ENCODE data around the gene STK31.
A peak's percentile ranks its signal among the peaks of the same experiment; 100 is the strongest.
"Not testable (repeated sequence)": the region's sequence is repeated elsewhere in the genome, so short reads cannot be mapped to it uniquely, and the experiment has no call there.

Gene STK31

DNA sequence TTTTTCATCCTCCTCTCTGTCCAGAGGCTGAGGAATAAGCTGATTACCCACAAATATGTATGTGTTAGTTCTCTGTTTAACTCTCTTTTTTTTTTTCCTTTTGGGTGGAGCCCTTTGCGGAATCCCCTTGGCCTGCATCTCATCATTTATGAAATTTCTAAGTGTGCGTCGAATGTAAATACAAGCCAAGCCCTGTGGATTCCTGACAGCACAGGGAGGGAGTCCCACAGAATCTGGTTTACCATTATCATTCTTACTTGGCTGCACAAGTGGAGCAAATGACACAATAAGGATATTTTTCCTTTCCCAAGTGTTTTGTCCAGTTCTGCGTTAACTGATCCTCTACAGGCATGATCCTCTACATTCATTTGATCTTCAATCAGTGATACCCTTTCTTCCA is 11.4 kb downstream of the STK31 start (continued):
- TF ChIP-seq ZNF560 (tag by site-specific recombination; IDR thresholded peaks at IDR 0.05; ENCODE audit: borderline replicate concordance), result no peak
- no peak for TF ChIP-seq YY1 (tag by site-specific recombination; IDR thresholded peaks at IDR 0.05)
- TF ChIP-seq ZNF791 (tag by site-specific recombination; IDR thresholded peaks at IDR 0.05), result no peak

DNA sequence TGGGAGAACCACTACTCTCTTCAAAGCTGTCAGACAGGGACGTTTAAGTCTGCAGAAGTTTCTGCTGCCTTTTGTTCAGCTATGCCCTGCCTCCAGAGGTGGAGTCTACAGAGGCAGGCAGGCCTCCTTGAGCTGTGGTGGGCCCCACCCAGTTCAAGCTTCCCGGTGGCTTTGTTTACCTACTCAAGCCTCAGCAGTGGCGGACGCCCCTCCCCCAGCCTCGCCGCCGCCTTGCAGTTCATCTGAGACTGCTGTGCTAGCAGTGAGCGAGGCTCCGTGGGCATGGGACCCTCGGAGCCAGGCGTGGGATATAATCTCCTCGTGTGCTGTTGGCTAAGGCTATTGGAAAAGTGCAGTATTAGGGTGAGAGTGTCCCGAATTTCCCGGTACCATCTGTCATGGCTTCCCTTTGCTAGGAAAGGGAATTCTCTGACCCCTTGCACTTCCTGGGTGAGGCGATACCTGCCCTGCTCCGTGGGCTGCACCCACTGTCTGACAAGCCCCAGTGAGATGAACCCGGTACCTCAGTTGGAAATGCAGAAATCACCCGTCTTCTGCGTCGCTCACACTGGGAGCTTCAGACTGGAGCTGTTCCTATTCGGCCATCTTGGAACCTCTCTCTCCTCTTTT is 12.7 kb downstream of the STK31 start:
- H3K4me1 ChIP-seq (ENCODE audit: control insufficient read depth, insufficient read depth, low read length); H3K27ac ChIP-seq (ENCODE audit: extremely low read depth, low read depth, low read length); POLR2A ChIA-PET; H3K36me3 ChIP-seq (ENCODE audit: control insufficient read depth in 2 of 2, insufficient read depth in 1 of 2, low read length in 2 of 2); H3K9me3 ChIP-seq (ENCODE audit: control insufficient read depth, insufficient read depth, low read depth, low read length); H3K4me3 ChIP-seq (ENCODE audit: low read depth, low read length): not testable (repeated sequence)
- CTCF ChIA-PET, result interaction anchor here (1.1 kb wide), 1 partner anchor 58 kb away, joined by 4 read pairs; no protein-coding TSS in a partner anchor

DNA sequence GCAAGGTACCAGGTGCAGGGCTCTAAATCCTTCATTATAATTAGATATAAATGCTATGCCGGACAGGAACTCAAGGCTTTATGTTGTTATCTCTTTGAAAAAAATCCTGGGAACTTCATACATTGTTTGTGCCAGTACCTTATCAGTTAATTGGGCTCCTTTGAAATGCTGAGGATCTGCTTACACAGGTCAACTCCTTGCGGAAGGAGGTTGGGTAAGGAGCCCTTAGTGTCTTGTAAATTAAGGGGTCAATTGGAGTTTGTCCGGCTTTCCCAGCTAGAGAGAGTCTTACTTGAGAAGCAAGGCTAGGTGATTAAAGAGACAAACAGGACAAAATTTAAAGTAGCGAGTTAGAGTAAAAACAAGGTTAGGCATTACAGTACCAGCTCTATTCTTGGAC is 14.1 kb downstream of the STK31 start:
- H3K27ac ChIP-seq (ENCODE audit: extremely low read depth, low read depth, low read length); H3K36me3 ChIP-seq (ENCODE audit: control insufficient read depth in 2 of 2, insufficient read depth in 1 of 2, low read length in 2 of 2); H3K4me3 ChIP-seq (ENCODE audit: low read depth, low read length); H3K4me1 ChIP-seq (ENCODE audit: control insufficient read depth, insufficient read depth, low read length); POLR2A ChIA-PET; H3K9me3 ChIP-seq (ENCODE audit: control insufficient read depth, insufficient read depth, low read depth, low read length): not testable (repeated sequence)
- CTCF ChIA-PET, result interaction anchor here (0.5 kb wide), 1 partner anchor 153 kb away, joined by 3 read pairs; no protein-coding TSS in a partner anchor
- TF ChIP-seq TCF7L2 (IDR thresholded peaks at IDR 0.05; ENCODE audit: borderline replicate concordance, low read depth, low read length) (peak; percentile 72; the same call in 1 of the 2 replicates), ZXDB (tag by site-specific recombination; IDR thresholded peaks at IDR 0.05) (0 out of 2 replicates have a peak, but pooled peaks have one; percentile 19)

DNA sequence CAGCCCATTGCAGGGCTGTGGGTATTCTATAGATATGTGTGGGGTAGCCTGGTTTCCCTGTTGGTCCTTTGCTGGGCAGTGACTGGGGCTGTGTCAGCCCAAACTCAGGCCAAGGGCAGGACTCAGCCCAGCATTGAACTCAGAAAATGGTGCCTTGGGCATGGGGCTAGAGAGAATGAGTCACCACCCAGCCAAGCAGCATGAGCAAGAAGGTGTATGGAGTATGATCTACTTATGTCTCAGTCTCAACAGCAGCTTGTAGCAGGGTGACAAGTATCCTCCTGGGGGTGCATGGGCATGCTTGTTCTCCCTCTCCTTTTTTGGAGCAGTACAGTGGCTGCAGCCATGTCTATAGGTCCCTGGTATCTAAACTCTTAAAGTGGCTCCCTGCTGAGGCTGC is 32.0 kb downstream of the STK31 start:
- H3K36me3 ChIP-seq (ENCODE audit: control insufficient read depth in 2 of 2, insufficient read depth in 1 of 2, low read length in 2 of 2), result no peaks in the 10 kb centered on the region
- CTCF ChIA-PET, result no interaction called here

DNA sequence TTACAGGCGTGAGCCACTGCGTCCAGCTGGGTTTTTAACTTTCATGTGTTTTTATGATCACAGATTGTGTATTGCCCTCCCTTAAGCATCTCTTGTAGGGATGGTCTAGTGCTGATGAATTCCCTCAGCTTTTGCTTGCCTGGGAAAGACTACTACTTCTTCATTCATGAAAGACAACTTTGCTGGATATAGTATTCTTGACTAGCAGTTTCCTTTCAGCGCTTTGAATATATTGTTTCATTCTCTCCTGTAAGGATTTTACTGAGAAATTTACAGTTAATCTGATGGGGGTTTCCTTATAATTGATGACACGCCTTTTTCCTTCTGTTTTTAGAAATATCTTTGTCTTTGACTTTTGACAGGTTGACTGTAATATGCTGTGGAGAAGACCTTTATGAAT is 33.2 kb downstream of the STK31 start:
- Histone ChIP-seq H3K9me3 (ENCODE audit: control insufficient read depth, insufficient read depth, low read depth, low read length) (no peaks in the 10 kb centered on the region), H3K4me3 (ENCODE audit: low read depth, low read length) (no peak overlapping the region), H3K27ac (ENCODE audit: extremely low read depth, low read depth, low read length) (no peak overlapping the region), H3K4me1 (ENCODE audit: control insufficient read depth, insufficient read depth, low read length) (no peaks in the 10 kb centered on the region), H3K36me3 (ENCODE audit: control insufficient read depth in 2 of 2, insufficient read depth in 1 of 2, low read length in 2 of 2) (no peaks in the 10 kb centered on the region)
- POLR2A ChIA-PET, result no interaction called here
- CTCF ChIA-PET, result interaction anchor here (1.0 kb wide), 1 partner anchor 9 kb away, joined by 4 read pairs; no protein-coding TSS in a partner anchor
- TF ChIP-seq SETDB1 (IDR thresholded peaks at IDR 0.05; ENCODE audit: insufficient read length, low read length), result peak; percentile 93
- no peak for TF ChIP-seq KLF1 (tag by site-specific recombination; IDR thresholded peaks at IDR 0.05)
- TF ChIP-seq TRIM28 (IDR thresholded peaks at IDR 0.05; ENCODE audit: borderline replicate concordance, low read length), result peak; percentile 61; the same call in 1 of the 2 replicates

More for the DNA sequence above, 32.0 kb downstream of the STK31 start:
- Histone ChIP-seq H3K4me3 (ENCODE audit: low read depth, low read length) (no peak overlapping the region), H3K27ac (ENCODE audit: extremely low read depth, low read depth, low read length) (no peak overlapping the region), H3K9me3 (ENCODE audit: control insufficient read depth, insufficient read depth, low read depth, low read length) (no peaks in the 10 kb centered on the region), H3K4me1 (ENCODE audit: control insufficient read depth, insufficient read depth, low read length) (no peaks in the 10 kb centered on the region)
- POLR2A ChIA-PET, result no interaction called here
- TF ChIP-seq ZNF2 (tag by site-specific recombination; IDR thresholded peaks at IDR 0.05) (no peak), ZNF530 (tag by site-specific recombination; IDR thresholded peaks at IDR 0.05; ENCODE audit: low read depth) (no peak), ZNF623 (tag by site-specific recombination; IDR thresholded peaks at IDR 0.05) (no peak), GLIS1 (tag by site-specific recombination; IDR thresholded peaks at IDR 0.05) (no peak), ZNF24 (tag by site-specific recombination; IDR thresholded peaks at IDR 0.05) (no peak), ZNF433 (tag by site-specific recombination; IDR thresholded peaks at IDR 0.05; ENCODE audit: low read depth) (no peak), ZNF768 (tag by site-specific recombination; IDR thresholded peaks at IDR 0.05) (no peak), ZNF350 (tag by site-specific recombination; IDR thresholded peaks at IDR 0.05) (no peak), ZNF791 (tag by site-specific recombination; IDR thresholded peaks at IDR 0.05) (no peak), ZNF157 (tag by site-specific recombination; IDR thresholded peaks at IDR 0.05) (no peak), ZNF571 (tag by site-specific recombination; IDR thresholded peaks at IDR 0.05) (no peak)
- TF ChIP-seq, protein P1, sequence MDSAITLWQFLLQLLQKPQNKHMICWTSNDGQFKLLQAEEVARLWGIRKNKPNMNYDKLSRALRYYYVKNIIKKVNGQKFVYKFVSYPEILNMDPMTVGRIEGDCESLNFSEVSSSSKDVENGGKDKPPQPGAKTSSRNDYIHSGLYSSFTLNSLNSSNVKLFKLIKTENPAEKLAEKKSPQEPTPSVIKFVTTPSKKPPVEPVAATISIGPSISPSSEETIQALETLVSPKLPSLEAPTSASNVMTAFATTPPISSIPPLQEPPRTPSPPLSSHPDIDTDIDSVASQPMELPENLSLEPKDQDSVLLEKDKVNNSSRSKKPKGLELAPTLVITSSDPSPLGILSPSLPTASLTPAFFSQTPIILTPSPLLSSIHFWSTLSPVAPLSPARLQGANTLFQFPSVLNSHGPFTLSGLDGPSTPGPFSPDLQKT (IDR thresholded peaks at IDR 0.05; ENCODE audit: borderline replicate concordance, low read depth, low read length), result no peak
- TF ChIP-seq, protein P2, sequence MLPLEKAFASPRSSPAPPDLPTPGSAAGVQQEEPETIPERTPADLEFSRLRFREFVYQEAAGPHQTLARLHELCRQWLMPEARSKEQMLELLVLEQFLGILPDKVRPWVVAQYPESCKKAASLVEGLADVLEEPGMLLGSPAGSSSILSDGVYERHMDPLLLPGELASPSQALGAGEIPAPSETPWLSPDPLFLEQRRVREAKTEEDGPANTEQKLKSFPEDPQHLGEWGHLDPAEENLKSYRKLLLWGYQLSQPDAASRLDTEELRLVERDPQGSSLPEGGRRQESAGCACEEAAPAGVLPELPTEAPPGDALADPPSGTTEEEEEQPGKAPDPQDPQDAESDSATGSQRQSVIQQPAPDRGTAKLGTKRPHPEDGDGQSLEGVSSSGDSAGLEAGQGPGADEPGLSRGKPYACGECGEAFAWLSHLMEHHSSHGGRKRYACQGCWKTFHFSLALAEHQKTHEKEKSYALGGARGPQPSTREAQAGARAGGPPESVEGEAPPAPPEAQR (tag by site-specific recombination; IDR thresholded peaks at IDR 0.05), result no peak

All from HEK293 (cell line).